K562 (cell line): ENCODE data around the gene NLK. TPM values are rescaled to one million over a fixed set of nuclear protein-coding genes. Genes with fewer than 3 reads are reported as not detected.

Source experiments
- ATAC-seq: fragments of 200-7000 bp; cut with Tn5 transposase; 3 replicates; pipeline ENCODE4 v1.9.1; 2020; ENCODE audit warnings: moderate library complexity
- BruUV-seq: library from RNA; stranded (reverse); fragments of 400-500 nt; replicated peaks from 2 replicates; lab custom pipeline; 2021; lab: Mats Ljungman, UMichigan
- CTCF ChIA-PET: fragments of 300-600 bp; formaldehyde crosslinking; extraction: SDS; loops from one replicate; lab custom pipeline; 2021; ENCODE audit warnings: low intra/inter-chr PET ratio; lab: Yijun Ruan, JAX
- POLR2A ChIA-PET: fragments of 300-600, 350-650 bp; sonication (Branson Sonifier 250); formaldehyde crosslinking; extraction: SDS; loops from one replicate; lab custom pipeline; 2021; ENCODE audit warnings: antibody characterized with exemption, inconsistent platforms; lab: Yijun Ruan, JAX
- DNase-seq, 4 experiments: peaks; one replicate each; pipeline versions ENCODE4 v3.0.0 to v3.0.0-alpha.2; 2011 to 2018; ENCODE audit warnings: low spot score in 3 of 4, mixed read lengths in 3 of 4; ENCODE audit errors: extremely low read depth in 1 of 4
- FAIRE-seq: peaks from 2 replicates; lab custom pipeline; 2011; peaks lifted over from hg19 to GRCh38; lab: Jason Lieb, UNC
- H2AFZ ChIP-seq: 2 replicates; pipeline ENCODE4 v1.6.0; 2011; ENCODE audit warnings: low read depth, low read length, control low read depth, inconsistent platforms
- H3K27ac ChIP-seq: fragments of 200-600 bp; 3 replicates; pipeline ENCODE4 v1.8.0; 2011; ENCODE audit warnings: low read depth, mild to moderate bottlenecking, control low read depth, inconsistent platforms, low read length, moderate library complexity, mixed read lengths; ENCODE audit errors: extremely low read depth
- H3K27me3 ChIP-seq, 2 experiments: fragments of 300-600 bp in 1 of 2; 2 replicates in 1 of 2; 3 replicates in 1 of 2; pipeline versions ENCODE4 v1.6.0 to v1.8.0; 2011; ENCODE audit warnings: inconsistent platforms in 2 of 2, low read length in 2 of 2, mild to moderate bottlenecking in 1 of 2, mixed read lengths in 1 of 2, moderate library complexity in 1 of 2; ENCODE audit not compliant: control insufficient read depth in 2 of 2, insufficient read depth in 2 of 2
- H3K36me3 ChIP-seq: fragments of 300-600 bp; 3 replicates; pipeline ENCODE4 v1.8.0; 2011; ENCODE audit warnings: mild to moderate bottlenecking, low read length, inconsistent platforms; ENCODE audit not compliant: control insufficient read depth, insufficient read depth
- H3K4me1 ChIP-seq, 2 experiments: fragments of 200-600 bp in 1 of 2; replicated peaks in 1 of 2; 2 replicates in 1 of 2; 3 replicates in 1 of 2; pipeline versions ENCODE4 v1.5.1 to v1.8.0; 2011; ENCODE audit warnings: inconsistent platforms in 2 of 2, low read length in 2 of 2, mild to moderate bottlenecking in 1 of 2, mixed read lengths in 1 of 2, moderate library complexity in 1 of 2; ENCODE audit not compliant: control insufficient read depth in 2 of 2, insufficient read depth in 2 of 2
- H3K4me2 ChIP-seq: 2 replicates; pipeline ENCODE4 v1.6.1; 2011; ENCODE audit warnings: low read length, control low read depth, inconsistent platforms, mixed read lengths; ENCODE audit not compliant: insufficient read depth
- H3K4me3 ChIP-seq: fragments of 200-600 bp; sonication (generic), shearing (Covaris generic); 2 replicates; pipeline ENCODE4 v1.5.1; 2016; ENCODE audit warnings: control low read depth, inconsistent platforms
- H3K79me2 ChIP-seq: fragments of 200-600 bp; 3 replicates; pipeline ENCODE4 v1.8.0; 2011; ENCODE audit warnings: low read length, inconsistent platforms; ENCODE audit not compliant: control insufficient read depth, insufficient read depth
- H3K9ac ChIP-seq, 2 experiments: 2 replicates each; pipeline versions ENCODE4 v1.6.0 to v1.6.1; 2011; ENCODE audit warnings: low read depth in 2 of 2, low read length in 2 of 2, control low read depth in 1 of 2, inconsistent platforms in 1 of 2, mild to moderate bottlenecking in 1 of 2, mixed read lengths in 1 of 2; ENCODE audit not compliant: insufficient read depth in 1 of 2
- H3K9me1 ChIP-seq: one replicate; pipeline ENCODE4 v1.6.0; 2011; ENCODE audit warnings: inconsistent platforms, mild to moderate bottlenecking, low read length, moderate library complexity; ENCODE audit not compliant: control insufficient read depth, insufficient read depth
- H3K9me3 ChIP-seq: replicated peaks from 2 replicates; pipeline ENCODE4 v1.5.1; 2011; ENCODE audit warnings: low read depth, low read length, inconsistent platforms; ENCODE audit not compliant: control insufficient read depth, insufficient read depth
- H4K20me1 ChIP-seq: replicated peaks from 2 replicates; pipeline ENCODE4 v1.6.1; 2011; ENCODE audit warnings: low read length, inconsistent platforms, mixed read lengths; ENCODE audit not compliant: control insufficient read depth, insufficient read depth
- ARHGAP35 ChIP-seq: fragments of 450-650 bp; IDR thresholded peaks from 2 replicates; pipeline ENCODE4 v1.6.1; 2018; ENCODE audit not compliant: partially characterized antibody
- ATF2 ChIP-seq: sonication (generic); formaldehyde crosslinking; IDR thresholded peaks from 2 replicates; pipeline ENCODE4 v1.8.1; 2022; ENCODE audit warnings: missing genetic modification reagents
- CREB5 ChIP-seq: fragments of 250-450 bp; sonication (Bioruptor Pico); IDR thresholded peaks from 2 replicates; pipeline ENCODE4 v1.5.0; 2020; ENCODE audit warnings: mild to moderate bottlenecking
- CTBP1 ChIP-seq: fragments of 450-650 bp; IDR thresholded peaks from 2 replicates; pipeline ENCODE4 v1.6.1; 2016; ENCODE audit warnings: borderline replicate concordance
- MAFG ChIP-seq: fragments of 450-650 bp; conservative IDR thresholded peaks from 2 replicates; pipeline ENCODE4 v1.6.1; 2016; ENCODE audit warnings: missing genetic modification characterization, missing compliant biosample characterization
- NCOR1 ChIP-seq: fragments of 450-650 bp; IDR thresholded peaks from 2 replicates; pipeline ENCODE4 v1.6.1; 2016; ENCODE audit warnings: mild to moderate bottlenecking, moderate library complexity
- RBFOX2 ChIP-seq: fragments of 200-400 bp; formaldehyde crosslinking; IDR thresholded peaks from 2 replicates; pipeline ENCODE4 v1.6.1; 2017; ENCODE audit warnings: low read depth, mild to moderate bottlenecking, low read length, moderate library complexity
- TFAP4 ChIP-seq: sonication (generic); formaldehyde crosslinking; IDR thresholded peaks from 2 replicates; pipeline ENCODE4 v1.8.0; 2022; ENCODE audit warnings: missing genetic modification reagents, mild to moderate bottlenecking, moderate library complexity, borderline replicate concordance
- ZNF175 ChIP-seq: fragments of 200-800 bp; sonication (Bioruptor generic); IDR thresholded peaks from 2 replicates; pipeline ENCODE4 v1.6.1; 2016; ENCODE audit warnings: low read depth, mild to moderate bottlenecking, missing genetic modification characterization, missing compliant biosample characterization
- ZNF551 ChIP-seq: fragments of 250-450 bp; sonication (Bioruptor Pico); IDR thresholded peaks from 2 replicates; pipeline ENCODE4 v1.5.0; 2021; ENCODE audit warnings: mild to moderate bottlenecking, moderate library complexity
- ZSCAN32 ChIP-seq: fragments of 450-650 bp; formaldehyde crosslinking; IDR thresholded peaks from 2 replicates; pipeline ENCODE4 v1.4.0; 2020; ENCODE audit warnings: mild to moderate bottlenecking, moderate library complexity
- WGBS: fragments of 100-300 bp; shearing (Covaris generic); methylation state at CpG from one replicate; pipeline ENCODE4 v1.1.6; 2016; ENCODE audit warnings: low coverage, mixed read lengths; ENCODE audit not compliant: insufficient coverage; ENCODE audit errors: missing lambda C conversion rate; 5-methylcytosine and 5-hydroxymethylcytosine counted together
- in situ Hi-C: fragments of 300-500 bp; cut with MboI; formaldehyde crosslinking; loops from 4 replicates; pipeline ENCODE4 v1.15.0; 2018; ENCODE audit warnings: inconsistent platforms, mixed read lengths
- intact Hi-C: fragments of 100-400 bp; cut with micrococcal nuclease; formaldehyde crosslinking; loops from 2 replicates; pipeline ENCODE4 v1.14.2; 2022
- polyA plus RNA-seq, 8 experiments: library from polyadenylated mRNA; depleted of rRNA in 4 of 8; stranded (reverse) in 5 of 8; unstranded in 3 of 8; fragments of >200 nt; fragmentation: Nextera tagmentation in 2 of 8; fragmentation: Illumina TruSeq in 1 of 8; extraction: Ambion mirVana in 2 of 8; extraction: Trizol in 1 of 8; gene quantifications; 2 replicates each; pipeline versions ENCODE4 v1.2.1 to v1.2.3, GENCODE V29; 2011 to 2014; ENCODE audit warnings: inconsistent platforms in 1 of 8, missing spikeins in 1 of 8
- total RNA-seq, 7 experiments: library from RNA; depleted of rRNA in 6 of 7; stranded (reverse); fragments of >200 nt in 6 of 7; fragmentation: Illumina TruSeq in 2 of 7; extraction: Trizol in 2 of 7; gene quantifications; 2 replicates each; pipeline versions ENCODE4 v1.2.1 to v1.2.3, GENCODE V29; 2011 to 2021; ENCODE audit warnings: low replicate concordance in 1 of 7
- TF ChIP-seq, protein P1 (sequence below), 2 experiments: fragments of 450-650 bp in 1 of 2; IDR thresholded peaks; 2 replicates each; pipeline ENCODE4 v1.6.1; 2011 to 2017; ENCODE audit warnings: low read depth in 2 of 2, antibody characterized with exemption in 1 of 2, borderline replicate concordance in 1 of 2, low read length in 1 of 2, mild to moderate bottlenecking in 1 of 2, mixed read lengths in 1 of 2; ENCODE audit not compliant: control insufficient read depth in 1 of 2

NLK gene
- total and polyA plus RNA-seq, 9 of the 15 experiments (the other 6 are each of a cell fraction or from before 2014, with no cell fraction given), result 10.9 to 59.6 (median 26.7) TPM

DNA sequence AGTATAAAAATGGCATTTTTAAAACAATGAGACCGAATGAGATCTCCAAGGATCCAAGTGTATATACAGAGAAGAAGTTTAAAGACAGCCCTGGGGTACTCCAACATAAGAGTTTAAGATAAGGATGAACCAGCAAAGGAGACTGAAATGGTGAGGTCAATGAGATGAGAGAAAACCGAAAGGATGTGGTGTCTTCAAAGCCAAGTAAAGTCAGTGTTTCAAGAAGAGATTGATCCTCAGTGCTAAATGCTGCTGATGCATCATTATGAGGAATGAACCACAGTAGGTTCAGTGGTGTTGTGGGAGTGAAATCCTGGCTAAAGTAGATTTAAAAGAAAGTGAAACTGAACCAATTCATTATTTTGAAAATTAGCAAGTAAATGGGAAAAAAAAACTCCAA is 38.1 kb upstream of the NLK start:
- no peak overlapping the region for H3K27ac ChIP-seq
- no peak overlapping the region for H3K4me3 ChIP-seq
- ATAC-seq, result no peak
- no peak for DNase-seq
- FAIRE-seq, result peak; percentile 35
- no TSS peak for BruUV-seq
- H3K4me2 ChIP-seq, result no peak overlapping the region
- H4K20me1 ChIP-seq, result 0 out of 2 replicates have a peak, but pooled peaks cover 2% of the 10 kb centered on the region
- 19% methylated on average over 2 of the region's 2 CpGs for WGBS
- no peaks in the 10 kb centered on the region for H3K4me1 ChIP-seq
- H2AFZ ChIP-seq, result no peak overlapping the region
- no peak overlapping the region for H3K9ac ChIP-seq
- no peaks in the 10 kb centered on the region for H3K9me1 ChIP-seq
- no peaks in the 10 kb centered on the region for H3K36me3 ChIP-seq
- intact Hi-C loops (no loop called here), in situ Hi-C loops (no loop called here)
- CTCF ChIA-PET, result no interaction called here
- H3K79me2 ChIP-seq, result no peaks in the 10 kb centered on the region
- POLR2A ChIA-PET, result no interaction called here
- no peaks in the 10 kb centered on the region; a peak in 1 of 5 replicates for H3K27me3 ChIP-seq
- H3K9me3 ChIP-seq, result no peaks in the 10 kb centered on the region
- no peak for TF ChIP-seq MAFG (tag)
- TF ChIP-seq CREB5, result no peak
- no peak for TF ChIP-seq TFAP4 (CRISPR knock-in tag)
- no peak for TF ChIP-seq ARHGAP35
- no peak for TF ChIP-seq ZNF551 (CRISPR knock-in tag)
- TF ChIP-seq ATF2 (CRISPR knock-in tag), result no peak
- TF ChIP-seq NCOR1, result no peak
- no peak for TF ChIP-seq CTBP1
- TF ChIP-seq ZSCAN32 (CRISPR knock-in tag), result no peak
- TF ChIP-seq RBFOX2, result no peak
- TF ChIP-seq, protein P1, sequence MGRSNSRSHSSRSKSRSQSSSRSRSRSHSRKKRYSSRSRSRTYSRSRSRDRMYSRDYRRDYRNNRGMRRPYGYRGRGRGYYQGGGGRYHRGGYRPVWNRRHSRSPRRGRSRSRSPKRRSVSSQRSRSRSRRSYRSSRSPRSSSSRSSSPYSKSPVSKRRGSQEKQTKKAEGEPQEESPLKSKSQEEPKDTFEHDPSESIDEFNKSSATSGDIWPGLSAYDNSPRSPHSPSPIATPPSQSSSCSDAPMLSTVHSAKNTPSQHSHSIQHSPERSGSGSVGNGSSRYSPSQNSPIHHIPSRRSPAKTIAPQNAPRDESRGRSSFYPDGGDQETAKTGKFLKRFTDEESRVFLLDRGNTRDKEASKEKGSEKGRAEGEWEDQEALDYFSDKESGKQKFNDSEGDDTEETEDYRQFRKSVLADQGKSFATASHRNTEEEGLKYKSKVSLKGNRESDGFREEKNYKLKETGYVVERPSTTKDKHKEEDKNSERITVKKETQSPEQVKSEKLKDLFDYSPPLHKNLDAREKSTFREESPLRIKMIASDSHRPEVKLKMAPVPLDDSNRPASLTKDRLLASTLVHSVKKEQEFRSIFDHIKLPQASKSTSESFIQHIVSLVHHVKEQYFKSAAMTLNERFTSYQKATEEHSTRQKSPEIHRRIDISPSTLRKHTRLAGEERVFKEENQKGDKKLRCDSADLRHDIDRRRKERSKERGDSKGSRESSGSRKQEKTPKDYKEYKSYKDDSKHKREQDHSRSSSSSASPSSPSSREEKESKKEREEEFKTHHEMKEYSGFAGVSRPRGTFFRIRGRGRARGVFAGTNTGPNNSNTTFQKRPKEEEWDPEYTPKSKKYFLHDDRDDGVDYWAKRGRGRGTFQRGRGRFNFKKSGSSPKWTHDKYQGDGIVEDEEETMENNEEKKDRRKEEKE (IDR thresholded peaks at IDR 0.05; ENCODE audit: borderline replicate concordance in 1 of 2, control insufficient read depth in 1 of 2, low read depth in 2 of 2, low read length in 1 of 2), result no peak
- TF ChIP-seq ZNF175 (CRISPR knock-in tag), result no peak
